IPS DF 4.7 (cell line): ENCODE data around the gene SIX6.
"Not testable (repeated sequence)": the region's sequence is repeated elsewhere in the genome, so short reads cannot be mapped to it uniquely, and the experiment has no call there.

Source experiments
- DNase-seq: peaks from one replicate; pipeline ENCODE4 v3.0.0-alpha.2; 2013; ENCODE audit warnings: low spot score; ENCODE audit errors: extremely low read depth

SIX6 gene

GRCh38 chr14:60508707-60509437 lies at the start of gene SIX6:
Gene SIX6 (plus strand): TSS chr14:60509146. CDS start chr14:60509399, 253 bp downstream.
- no peak for DNase-seq

- DNase-seq = not testable (repeated sequence)
Observed at GRCh38 chr14:60480248-60480647, 28.7 kb upstream of the SIX6 start.

GRCh38 chr14:60482743-60483142 lies 26.2 kb upstream of the SIX6 start:
- DNase-seq = no peak

GRCh38 chr14:60485057-60485597 lies 23.8 kb upstream of the SIX6 start:
- DNase-seq = no peak

GRCh38 chr14:60485598-60486251 lies 23.2 kb upstream of the SIX6 start, which contains the start of gene C14orf39:
Gene C14orf39 (minus strand): TSS chr14:60486063. CDS start chr14:60485078, 985 bp downstream.
- DNase-seq = no peak

- no peak for DNase-seq
Observed at GRCh38 chr14:60487211-60487610, 21.7 kb upstream of the SIX6 start.

- no peak for DNase-seq
Observed at GRCh38 chr14:60488175-60488574, 20.8 kb upstream of the SIX6 start.

- no peak for DNase-seq
Observed at GRCh38 chr14:60490270-60490669, 18.7 kb upstream of the SIX6 start.

- DNase-seq = no peak
Observed at GRCh38 chr14:60495946-60496345, 13.0 kb upstream of the SIX6 start.

- DNase-seq = no peak
Observed at GRCh38 chr14:60502541-60502940, 6.4 kb upstream of the SIX6 start.

GRCh38 chr14:60505448-60505847 lies 3.5 kb upstream of the SIX6 start:
- DNase-seq = no peak

GRCh38 chr14:60506010-60506409 lies 2.9 kb upstream of the SIX6 start:
- no peak for DNase-seq

- no peak for DNase-seq
Observed at GRCh38 chr14:60506462-60506984, 2.4 kb upstream of the SIX6 start.

GRCh38 chr14:60506985-60507829 lies 1.7 kb upstream of the SIX6 start:
- no peak for DNase-seq

GRCh38 chr14:60508363-60508706 lies 611 bp upstream of the SIX6 start:
- DNase-seq = no peak

GRCh38 chr14:60509438-60510253 lies 700 bp downstream of the SIX6 start:
- DNase-seq = no peak

GRCh38 chr14:60510254-60510950 lies 1.5 kb downstream of the SIX6 start:
- DNase-seq = no peak

- DNase-seq = no peak
Observed at GRCh38 chr14:60510951-60511599, 2.1 kb downstream of the SIX6 start.

GRCh38 chr14:60512126-60512525 lies 3.2 kb downstream of the SIX6 start:
- DNase-seq = no peak
